M059J (cell line): ENCODE data around the gene CFAP74. TPM values are rescaled to one million over a fixed set of nuclear protein-coding genes. Genes with fewer than 3 reads are reported as not detected.
A peak's percentile ranks its signal among the peaks of the same experiment; 100 is the strongest.

Experiments
- DNase-seq: peaks from one replicate; pipeline ENCODE4 v3.0.0-alpha.2; 2012; ENCODE audit warnings: low read depth
- total RNA-seq: library from RNA; depleted of rRNA; stranded (reverse); fragments of >200 nt; shearing (Covaris generic); gene quantifications from 2 replicates; pipeline ENCODE4 v1.2.3, GENCODE V29; 2014

Gene CFAP74
- total RNA-seq, 1 experiment from 2014 or later: not detected

- DNase-seq: no peak
Measured at GRCh38 chr1:1915911-1916840, 87.4 kb downstream of the CFAP74 start.

- DNase-seq: no peak
Measured at GRCh38 chr1:1914971-1915692, 88.5 kb downstream of the CFAP74 start, which contains the start of gene CALML6. TSS of gene CALML6 (plus strand) at chr1:1915260. CDS start at chr1:1915281, 21 bp downstream.

GRCh38 chr1:1914101-1914970, 89.2 kb downstream of the CFAP74 start:
- DNase-seq: no peak

GRCh38 chr1:1911350-1912041, 92.1 kb downstream of the CFAP74 start:
- DNase-seq: no peak

GRCh38 chr1:1910651-1911331, 92.8 kb downstream of the CFAP74 start:
- no peak for DNase-seq

GRCh38 chr1:1910033-1910465, 93.5 kb downstream of the CFAP74 start:
- no peak for DNase-seq

- DNase-seq: peak; percentile 29
Measured at GRCh38 chr1:1908506-1908791, 95.1 kb downstream of the CFAP74 start.

- no peak for DNase-seq
Measured at GRCh38 chr1:1907098-1907736, 96.4 kb downstream of the CFAP74 start.

- DNase-seq: peak; percentile 83
Measured at GRCh38 chr1:1906185-1907097, 97.1 kb downstream of the CFAP74 start.

GRCh38 chr1:1903224-1903623, 100.4 kb downstream of the CFAP74 start:
- DNase-seq: no peak

GRCh38 chr1:1901641-1902294, 101.8 kb downstream of the CFAP74 start:
- no peak for DNase-seq

GRCh38 chr1:1900883-1901640, 102.5 kb downstream of the CFAP74 start:
- DNase-seq: no peak

GRCh38 chr1:1899967-1900327, 103.6 kb downstream of the CFAP74 start:
- no peak for DNase-seq

- no peak for DNase-seq
Measured at GRCh38 chr1:1899266-1899966, 104.2 kb downstream of the CFAP74 start.

- DNase-seq: no peak
Measured at GRCh38 chr1:1898246-1898933, 105.2 kb downstream of the CFAP74 start.

- DNase-seq: no peak
Measured at GRCh38 chr1:1895456-1896336, 107.9 kb downstream of the CFAP74 start.
